Small intestine (tissue), 7 donors: ENCODE measurements around the gene IGF1R. TPM values are rescaled to one million over a fixed set of nuclear protein-coding genes. Genes with fewer than 3 reads are reported as not detected.

Source experiments
- DNase-seq, 2 donors: peaks; one replicate each; pipeline versions ENCODE4 v3.0.0 to v3.0.0-alpha.2; 2013
- FAIRE-seq: peaks from 2 replicates; lab custom pipeline; 2012; peaks lifted over from hg19 to GRCh38; lab: Jason Lieb, UNC
- H3K27ac ChIP-seq, 3 donors: one replicate each; pipeline ENCODE4 v1.5.1; 2013; ENCODE audit warnings: low read length in 2 of 3, mild to moderate bottlenecking in 2 of 3, control low read depth in 1 of 3, inconsistent platforms in 1 of 3, low read depth in 1 of 3, moderate library complexity in 1 of 3
- H3K27me3 ChIP-seq, 3 donors: one replicate each; pipeline ENCODE4 v1.6.1; 2013; ENCODE audit warnings: low read length in 3 of 3, inconsistent platforms in 1 of 3; ENCODE audit not compliant: control insufficient read depth in 3 of 3, insufficient read depth in 3 of 3
- H3K36me3 ChIP-seq, 3 donors: one replicate each; pipeline ENCODE4 v1.6.1; 2013; ENCODE audit warnings: low read length in 3 of 3, inconsistent platforms in 1 of 3, low read depth in 1 of 3, mild to moderate bottlenecking in 1 of 3, moderate library complexity in 1 of 3; ENCODE audit not compliant: control insufficient read depth in 3 of 3, insufficient read depth in 2 of 3
- H3K4me1 ChIP-seq, 3 donors: one replicate each; pipeline ENCODE4 v1.6.1; 2013; ENCODE audit warnings: low read length in 2 of 3, inconsistent platforms in 1 of 3, low read depth in 1 of 3, mild to moderate bottlenecking in 1 of 3, moderate library complexity in 1 of 3; ENCODE audit not compliant: control insufficient read depth in 3 of 3, insufficient read depth in 2 of 3
- H3K4me3 ChIP-seq, 3 donors: one replicate each; pipeline ENCODE4 v1.5.1; 2013; ENCODE audit warnings: low read length in 3 of 3, control low read depth in 1 of 3, inconsistent platforms in 1 of 3, low read depth in 1 of 3, mild to moderate bottlenecking in 1 of 3, moderate library complexity in 1 of 3
- H3K9me3 ChIP-seq, 2 donors: one replicate each; pipeline ENCODE4 v1.6.1; 2013; ENCODE audit warnings: low read depth in 1 of 2, low read length in 1 of 2; ENCODE audit not compliant: control insufficient read depth in 2 of 2, insufficient read depth in 1 of 2
- WGBS, 3 donors: extraction: QIAGEN DNeasy Blood & Tissue Kit; methylation state at CpG; one replicate each; pipeline ENCODE4 v1.1.7; 2013; 5-methylcytosine and 5-hydroxymethylcytosine counted together
- polyA plus RNA-seq, 4 donors: library from polyadenylated mRNA; stranded (reverse) in 3 of 4; unstranded in 1 of 4; fragments of 200-250 nt in 3 of 4; fragments of 120-200 nt in 1 of 4; gene quantifications; one replicate each; pipeline versions ENCODE4 v1.2.1 to v1.2.3, GENCODE V29; 2013
- donor health status: healthy with polysubstance abuse.
- donor health status: control.
- donor health status: control.
- donor health status: Bipolar disorder and iron deficiency.
- donor health status: healthy.

The IGF1R gene
- polyA plus RNA-seq, 4 donors = 0.54 to 27.9 (median 3.8) TPM

- no peaks in the 10 kb centered on the region for H3K27me3 ChIP-seq
- H3K36me3 ChIP-seq = peaks cover 0 to 52% (median 0%) of the 10 kb centered on the region in 3 donors
- FAIRE-seq = no peak
These were observed 290.5 kb downstream of the IGF1R start for GRCh38 chr15:98938799-98939198.

GRCh38 chr15:98939311-98940080 is 291.2 kb downstream of the IGF1R start:
- Histone ChIP-seq H3K9me3 (no peaks in the 10 kb centered on the region), H3K4me3 (no peak overlapping the region), H3K36me3 (peaks cover 0 to 52% (median 0%) of the 10 kb centered on the region in 3 donors), H3K27ac (no peak overlapping the region), H3K4me1 (peaks cover 0 to 12% (median 0%) of the 10 kb centered on the region in 3 donors), H3K27me3 (no peaks in the 10 kb centered on the region)
- DNase-seq = no peak
- FAIRE-seq = no peak
- WGBS, 3 donors = 82 to 87% (median 85%) methylated on average over 13 of the region's 13 CpGs

More at GRCh38 chr15:98938799-98939198, 290.5 kb downstream of the IGF1R start:
- WGBS, 3 donors = 80 to 92% (median 90%) methylated on average over 5 of the region's 5 CpGs
- DNase-seq = no peak
- no peak overlapping the region for H3K27ac ChIP-seq
- H3K4me3 ChIP-seq = no peak overlapping the region
- H3K9me3 ChIP-seq = no peaks in the 10 kb centered on the region
- H3K4me1 ChIP-seq = peaks cover 0 to 12% (median 0%) of the 10 kb centered on the region in 3 donors

GRCh38 chr15:98941595-98942255 is 293.4 kb downstream of the IGF1R start:
- DNase-seq (peak; percentile 42 to 49), FAIRE-seq (no peak)
- H3K9me3 ChIP-seq = no peaks in the 10 kb centered on the region
- peaks cover 0 to 12% (median 0%) of the 10 kb centered on the region in 3 donors for H3K4me1 ChIP-seq
- no peak overlapping the region for H3K27ac ChIP-seq
- peaks cover 0 to 58% (median 0%) of the 10 kb centered on the region in 3 donors for H3K36me3 ChIP-seq
- no peaks in the 10 kb centered on the region for H3K27me3 ChIP-seq
- 30 to 69% (median 37%) methylated on average over 5 of the region's 5 CpGs for WGBS, 3 donors
- H3K4me3 ChIP-seq = no peak overlapping the region

- peaks cover 0 to 64% (median 0%) of the 10 kb centered on the region in 3 donors for H3K36me3 ChIP-seq
- H3K27me3 ChIP-seq = no peaks in the 10 kb centered on the region
- no peak for DNase-seq
- no peak overlapping the region for H3K4me3 ChIP-seq
- 95 to 97% (median 96%) methylated on average over 7 of the region's 7 CpGs for WGBS, 3 donors
- no peaks in the 10 kb centered on the region for H3K9me3 ChIP-seq
- no peak overlapping the region for H3K27ac ChIP-seq
- no peak for FAIRE-seq
- H3K4me1 ChIP-seq = peaks cover 0 to 12% (median 0%) of the 10 kb centered on the region in 3 donors
These were observed 294.1 kb downstream of the IGF1R start for GRCh38 chr15:98942431-98942830.

- Histone ChIP-seq H3K4me1 (peaks cover 0 to 12% (median 0%) of the 10 kb centered on the region in 3 donors), H3K9me3 (no peaks in the 10 kb centered on the region), H3K36me3 (peaks cover 0 to 67% (median 0%) of the 10 kb centered on the region in 3 donors), H3K27me3 (no peaks in the 10 kb centered on the region), H3K27ac (peak overlapping the region in 1 of 3 donors; percentile 18), H3K4me3 (no peak overlapping the region)
- DNase-seq (no peak), FAIRE-seq (no peak)
- 66 to 85% (median 76%) methylated on average over 5 of the region's 5 CpGs for WGBS, 3 donors
These were observed 294.7 kb downstream of the IGF1R start for GRCh38 chr15:98943051-98943508.

GRCh38 chr15:98943601-98944151 is 295.3 kb downstream of the IGF1R start:
- Histone ChIP-seq H3K27me3 (no peaks in the 10 kb centered on the region), H3K4me3 (no peak overlapping the region), H3K4me1 (peaks cover 0 to 12% (median 0%) of the 10 kb centered on the region in 3 donors), H3K36me3 (peaks cover 0 to 72% (median 0%) of the 10 kb centered on the region in 3 donors), H3K9me3 (no peaks in the 10 kb centered on the region), H3K27ac (peak overlapping the region in 1 of 3 donors; percentile 18)
- no peak for FAIRE-seq
- 23 to 34% (median 26%) methylated on average over 6 of the region's 6 CpGs for WGBS, 3 donors
- DNase-seq = peak; percentile 13 to 60

GRCh38 chr15:98946301-98947255 is 298.2 kb downstream of the IGF1R start:
- Histone ChIP-seq H3K36me3 (peaks cover 0 to 80% (median 8%) of the 10 kb centered on the region in 3 donors), H3K4me3 (no peak overlapping the region), H3K4me1 (peaks cover 0 to 10% (median 0%) of the 10 kb centered on the region in 3 donors), H3K9me3 (no peaks in the 10 kb centered on the region), H3K27me3 (no peaks in the 10 kb centered on the region), H3K27ac (peak overlapping the region in 1 of 3 donors; percentile 45)
- WGBS, 3 donors = 72 to 80% (median 74%) methylated on average over 15 of the region's 15 CpGs
- FAIRE-seq = no peak
- no peak for DNase-seq
